ENCODE data around the gene GALNT10.

DNA sequence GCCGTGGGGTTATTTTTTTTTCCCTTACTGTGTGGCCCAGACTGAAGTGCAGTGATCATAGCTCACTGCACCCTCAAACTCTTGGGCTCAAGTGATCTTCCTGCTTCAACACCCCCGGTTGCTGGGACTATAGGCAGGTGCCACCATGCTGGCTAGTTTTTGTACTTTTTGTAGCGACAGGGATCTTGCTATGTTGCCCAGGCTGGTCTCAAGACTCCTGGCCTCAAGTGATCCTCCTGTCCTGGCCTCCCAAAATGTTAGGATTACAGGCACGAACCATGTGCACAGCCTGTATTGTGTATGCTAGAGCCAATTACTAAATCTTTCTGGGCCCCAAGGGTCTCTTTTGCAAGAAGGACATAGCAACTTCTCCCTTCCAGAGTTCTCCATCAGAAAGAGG, 23.1 kb downstream of the GALNT10 start:
- TF ChIP-seq RAD21 (IDR thresholded peaks at IDR 0.05 in 1 of 2, conservative IDR thresholded peaks at IDR 0.05 in 1 of 2; ENCODE audit: low read depth in 2 of 2, low read length in 2 of 2) = no peak
- TF ChIP-seq POLR2A (IDR thresholded peaks at IDR 0.05; ENCODE audit: control extremely low read depth in 1 of 2, low read depth in 2 of 2, low read length in 2 of 2) = no peak
- TF ChIP-seq YY1 (IDR thresholded peaks at IDR 0.05; ENCODE audit: low read depth, low read length) = no peak
- no peak for TF ChIP-seq ASH2L (IDR thresholded peaks at IDR 0.05; ENCODE audit: low read length)
- no peak for TF ChIP-seq EZH2 (IDR thresholded peaks at IDR 0.05; ENCODE audit: low read depth, low read length, severe bottlenecking)
- TF ChIP-seq SP1 (IDR thresholded peaks at IDR 0.05; ENCODE audit: low read depth, low read length) = no peak
